ENCODE data around the gene PRR20B. TPM values are rescaled to one million over a fixed set of nuclear protein-coding genes. Genes with fewer than 3 reads are reported as not detected.

The PRR20B gene
- total RNA-seq, 2 donors from 2014 or later, result not detected

DNA sequence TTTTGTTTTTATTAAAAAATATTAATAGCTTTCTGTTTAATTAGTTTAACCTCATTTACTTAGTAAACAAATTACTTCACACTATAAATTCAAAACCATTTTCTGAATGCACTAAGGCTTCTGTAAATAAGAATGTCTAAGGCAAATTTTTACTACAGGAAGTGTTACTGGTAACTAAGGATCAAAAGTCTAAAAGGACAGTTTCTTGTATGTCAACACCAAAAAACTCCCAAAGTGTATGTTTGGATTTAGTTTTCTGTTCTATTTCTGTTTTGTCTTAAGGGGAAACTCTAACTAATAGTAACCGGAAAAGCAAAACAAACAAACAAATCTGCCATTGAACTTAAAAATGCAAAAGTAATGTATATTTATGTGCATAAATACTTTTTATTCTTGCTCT lies 44.4 kb downstream of the PRR20B start:
- Mint-ChIP-seq H3K4me3 (no peak overlapping the region), H3K27ac (no peak overlapping the region)

More for the DNA sequence above, 44.4 kb downstream of the PRR20B start:
- no peaks in the 10 kb centered on the region for H3K36me3 Mint-ChIP-seq (ENCODE audit: insufficient read depth in 2 of 2)
- no peaks in the 10 kb centered on the region for H3K9me3 Mint-ChIP-seq
- DNase-seq, result no peak
- H3K27me3 Mint-ChIP-seq (ENCODE audit: low read depth), result no peaks in the 10 kb centered on the region
- no peaks in the 10 kb centered on the region for H3K4me1 Mint-ChIP-seq (ENCODE audit: low read depth)
- ATAC-seq (replicated peaks in 1 of 2), result no peak

Other genes starting within 250 kb of the PRR20B start
- not detected for gene PRR20A, start 6.6 kb upstream of the PRR20B start, total RNA-seq
- not detected for gene PRR20C, start 6.6 kb downstream of the PRR20B start, total RNA-seq
- gene PRR20D, start 13.1 kb downstream of the PRR20B start, total RNA-seq, result not detected
- not detected for gene PRR20E, start 19.7 kb downstream of the PRR20B start, total RNA-seq

Data from activated T-cell treated with anti-CD3 and anti-CD28 coated beads, Interleukin-2, amount 50 U/mL, for 72 hours (primary cell).